HepG2 (cell line): ENCODE results near the gene PFDN2. TPM values are rescaled to one million over a fixed set of nuclear protein-coding genes. Genes with fewer than 3 reads are reported as not detected.

ENCODE experiments used
- CTCF ChIP-seq: sonication (generic); formaldehyde crosslinking; IDR thresholded peaks from 2 replicates; pipeline ENCODE4 v1.5.0; 2020; ENCODE audit warnings: mild to moderate bottlenecking, missing genetic modification reagents, moderate library complexity
- FOXJ3 ChIP-seq: sonication (generic); formaldehyde crosslinking; IDR thresholded peaks from 2 replicates; pipeline ENCODE4 v1.4.0; 2020; ENCODE audit warnings: missing genetic modification reagents, mild to moderate bottlenecking, borderline replicate concordance
- IRX3 ChIP-seq: sonication (generic); formaldehyde crosslinking; IDR thresholded peaks from 2 replicates; pipeline ENCODE4 v1.8.1; 2023; ENCODE audit warnings: mild to moderate bottlenecking, low read depth, missing genetic modification reagents, borderline replicate concordance
- MAFG ChIP-seq: sonication (generic); formaldehyde crosslinking; IDR thresholded peaks from 2 replicates; pipeline ENCODE4 v1.5.1; 2020; ENCODE audit warnings: mild to moderate bottlenecking, missing genetic modification reagents
- MTA3 ChIP-seq: sonication (generic); formaldehyde crosslinking; IDR thresholded peaks from 2 replicates; pipeline ENCODE4 v1.4.0; 2020; ENCODE audit warnings: missing genetic modification reagents
- RAD21 ChIP-seq: fragments of 450-650 bp; formaldehyde crosslinking; IDR thresholded peaks from 2 replicates; pipeline ENCODE4 v1.5.0; 2020; ENCODE audit warnings: mild to moderate bottlenecking
- RFX1 ChIP-seq: fragments of 450-650 bp; IDR thresholded peaks from 2 replicates; pipeline ENCODE4 v1.6.1; 2017
- RFXAP ChIP-seq: sonication (generic); formaldehyde crosslinking; IDR thresholded peaks from 2 replicates; pipeline ENCODE4 v1.4.0; 2020; ENCODE audit warnings: missing genetic modification reagents, borderline replicate concordance
- RXRA ChIP-seq: sonication (generic); formaldehyde crosslinking; IDR thresholded peaks from 2 replicates; pipeline ENCODE4 v1.5.1; 2020; ENCODE audit warnings: missing genetic modification reagents
- SALL1 ChIP-seq: sonication (generic); formaldehyde crosslinking; IDR thresholded peaks from 2 replicates; pipeline ENCODE4 v1.8.0; 2022; ENCODE audit warnings: mild to moderate bottlenecking, missing genetic modification reagents
- SIX4 ChIP-seq: sonication (generic); formaldehyde crosslinking; IDR thresholded peaks from 2 replicates; pipeline ENCODE4 v1.4.0; 2020; ENCODE audit warnings: missing genetic modification reagents
- UBTF ChIP-seq: sonication (generic); formaldehyde crosslinking; IDR thresholded peaks from 2 replicates; pipeline ENCODE4 v1.4.0; 2020; ENCODE audit warnings: mild to moderate bottlenecking, missing genetic modification reagents
- ZEB1 ChIP-seq: IDR thresholded peaks from 2 replicates; pipeline ENCODE4 v1.6.1; 2012; ENCODE audit warnings: mild to moderate bottlenecking, low read depth, inconsistent platforms; ENCODE audit not compliant: insufficient replicate concordance
- ZFP91 ChIP-seq: sonication (generic); formaldehyde crosslinking; IDR thresholded peaks from 2 replicates; pipeline ENCODE4 v1.9.0; 2022; ENCODE audit warnings: missing genetic modification reagents, mild to moderate bottlenecking, borderline replicate concordance
- ZNF225 ChIP-seq: sonication (generic); formaldehyde crosslinking; IDR thresholded peaks from 2 replicates; pipeline ENCODE4 v1.4.0; 2020; ENCODE audit warnings: mild to moderate bottlenecking, missing genetic modification reagents
- ZNF274 ChIP-seq: sonication (generic); formaldehyde crosslinking; IDR thresholded peaks from 2 replicates; pipeline ENCODE4 v1.5.1; 2020; ENCODE audit warnings: mild to moderate bottlenecking, missing genetic modification reagents
- ZNF564 ChIP-seq: sonication (generic); formaldehyde crosslinking; IDR thresholded peaks from 2 replicates; pipeline ENCODE4 v1.8.1; 2023; ENCODE audit warnings: mild to moderate bottlenecking, missing genetic modification reagents
- polyA plus RNA-seq, 8 experiments: library from polyadenylated mRNA; depleted of rRNA in 3 of 8; stranded (reverse) in 7 of 8; unstranded in 1 of 8; fragments of >200 nt; fragmentation: Illumina TruSeq in 4 of 8; extraction: Trizol in 4 of 8; gene quantifications; 2 replicates each; pipeline versions ENCODE4 v1.2.1 to v1.2.3, GENCODE V29; 2011 to 2016; ENCODE audit warnings: low read depth in 4 of 8, missing spikeins in 1 of 8, mixed read lengths in 1 of 8; ENCODE audit not compliant: insufficient read depth in 1 of 8
- total RNA-seq, 5 experiments: library from RNA; depleted of rRNA; stranded (reverse); fragments of >200 nt; fragmentation: Illumina TruSeq; extraction: Trizol; gene quantifications; 2 replicates each; pipeline ENCODE4 v1.2.3, GENCODE V29; 2016; ENCODE audit warnings: low read depth in 1 of 5
- TF ChIP-seq, protein P1 (sequence below): sonication (generic); IDR thresholded peaks from 2 replicates; pipeline ENCODE4 v1.6.1; 2016; ENCODE audit warnings: low read depth, borderline replicate concordance
- TF ChIP-seq, protein P2 (sequence below): sonication (generic); formaldehyde crosslinking; IDR thresholded peaks from 2 replicates; pipeline ENCODE4 v1.8.0; 2022; ENCODE audit warnings: mild to moderate bottlenecking, missing genetic modification reagents, borderline replicate concordance

PFDN2 gene
- total and polyA plus RNA-seq, 2 of the 13 experiments (the other 11 are each of a cell fraction or from before 2014, with no cell fraction given): 62.6 to 63.6 TPM

DNA sequence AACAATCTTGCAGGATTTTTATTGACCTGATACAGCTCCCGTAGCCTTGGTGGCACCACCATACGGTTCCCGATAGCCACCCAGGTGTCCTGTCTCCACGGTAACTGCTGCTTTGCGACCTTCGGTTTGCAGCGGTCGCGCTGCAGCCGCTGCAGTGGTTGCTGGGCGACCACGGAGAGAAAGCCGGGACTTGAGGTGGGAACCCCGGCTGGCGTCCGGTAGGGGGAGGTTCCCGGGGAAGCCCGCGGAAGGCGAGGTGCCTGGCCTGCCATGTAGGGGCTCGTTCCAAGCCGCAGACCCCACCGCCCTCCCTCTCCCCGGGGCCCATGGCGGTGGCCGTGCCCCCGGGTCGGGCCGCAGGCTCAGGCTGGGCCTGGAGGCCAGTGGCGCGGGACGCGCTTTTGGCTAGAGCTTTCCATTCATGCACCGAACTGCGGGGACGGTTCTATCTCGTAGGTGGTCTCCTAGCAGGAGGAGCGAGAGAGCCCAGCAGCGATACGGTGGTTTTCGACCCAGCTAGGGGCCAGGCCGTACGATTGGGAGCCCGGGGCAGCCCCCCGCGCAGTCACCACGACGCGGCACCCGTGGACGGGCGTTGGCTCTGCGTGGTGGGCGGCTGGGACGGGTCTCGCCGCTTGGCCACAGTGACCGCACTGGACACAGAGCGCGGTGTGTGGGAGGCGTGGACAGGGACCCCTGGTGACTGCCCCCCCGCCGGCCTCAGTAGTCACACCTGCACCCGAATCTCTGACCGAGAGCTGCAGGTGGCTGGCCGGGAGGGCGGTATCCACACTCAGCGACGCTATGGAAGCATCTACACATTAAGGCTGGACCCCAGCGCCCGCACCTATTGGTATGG, 19.4 kb downstream of the PFDN2 start, which contains the start of gene KLHDC9 (continued):
- peak; percentile 91 for TF ChIP-seq RFX1
- TF ChIP-seq RXRA: peak; percentile 28; the same call in 1 of the 2 replicates
- TF ChIP-seq MTA3 (CRISPR knock-in tag): no peak
- peak; percentile 50 for TF ChIP-seq CTCF (CRISPR knock-in tag)
- 0 out of 2 replicates have a peak, but pooled peaks have one; percentile 29 for TF ChIP-seq ZNF564
- no peak; the same call in 1 of the 2 replicates for TF ChIP-seq RAD21 (CRISPR knock-in tag)
- TF ChIP-seq, protein P1, sequence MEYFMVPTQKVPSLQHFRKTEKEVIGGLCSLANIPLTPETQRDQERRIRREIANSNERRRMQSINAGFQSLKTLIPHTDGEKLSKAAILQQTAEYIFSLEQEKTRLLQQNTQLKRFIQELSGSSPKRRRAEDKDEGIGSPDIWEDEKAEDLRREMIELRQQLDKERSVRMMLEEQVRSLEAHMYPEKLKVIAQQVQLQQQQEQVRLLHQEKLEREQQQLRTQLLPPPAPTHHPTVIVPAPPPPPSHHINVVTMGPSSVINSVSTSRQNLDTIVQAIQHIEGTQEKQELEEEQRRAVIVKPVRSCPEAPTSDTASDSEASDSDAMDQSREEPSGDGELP: peak; percentile 72; the same call in 1 of the 2 replicates
- TF ChIP-seq ZFP91: peak; percentile 52; the same call in 1 of the 2 replicates
- peak; percentile 59; the same call in 1 of the 2 replicates for TF ChIP-seq ZNF274
- TF ChIP-seq SIX4 (CRISPR knock-in tag): no peak
- TF ChIP-seq ZNF225 (CRISPR knock-in tag): no peak
- TF ChIP-seq UBTF (CRISPR knock-in tag): peak; percentile 62; the same call in 1 of the 2 replicates
- TF ChIP-seq, protein P2, sequence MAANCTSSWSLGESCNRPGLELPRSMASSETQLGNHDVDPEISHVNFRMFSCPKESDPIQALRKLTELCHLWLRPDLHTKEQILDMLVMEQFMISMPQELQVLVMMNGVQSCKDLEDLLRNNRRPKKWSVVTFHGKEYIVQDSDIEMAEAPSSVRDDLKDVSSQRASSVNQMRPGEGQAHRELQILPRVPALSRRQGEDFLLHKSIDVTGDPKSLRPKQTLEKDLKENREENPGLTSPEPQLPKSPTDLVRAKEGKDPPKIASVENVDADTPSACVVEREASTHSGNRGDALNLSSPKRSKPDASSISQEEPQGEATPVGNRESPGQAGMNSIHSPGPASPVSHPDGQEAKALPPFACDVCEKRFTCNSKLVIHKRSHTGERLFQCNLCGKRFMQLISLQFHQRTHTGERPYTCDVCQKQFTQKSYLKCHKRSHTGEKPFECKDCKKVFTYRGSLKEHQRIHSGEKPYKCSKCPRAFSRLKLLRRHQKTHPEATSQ (CRISPR knock-in tag): no peak
- no peak for TF ChIP-seq MAFG (CRISPR knock-in tag)
- 0 out of 2 replicates have a peak, but pooled peaks have one; percentile 39 for TF ChIP-seq RFXAP (CRISPR knock-in tag)
- TF ChIP-seq IRX3 (CRISPR knock-in tag): no peak
- TF ChIP-seq SALL1: peak; percentile 47
- no peak for TF ChIP-seq FOXJ3 (CRISPR knock-in tag)
- no peak for TF ChIP-seq ZEB1
